VCaP (cell line): ENCODE data around the gene ABLIM1.

Experiments
- H3K27ac ChIP-seq: fragments of 450-650 bp; 2 replicates; pipeline ENCODE4 v1.5.1; 2017
- TF ChIP-seq, protein P1 (sequence below): fragments of 450-650 bp; conservative IDR thresholded peaks from 2 replicates; pipeline ENCODE4 v1.5.1; 2017; ENCODE audit warnings: mild to moderate bottlenecking, moderate library complexity

The ABLIM1 gene

DNA sequence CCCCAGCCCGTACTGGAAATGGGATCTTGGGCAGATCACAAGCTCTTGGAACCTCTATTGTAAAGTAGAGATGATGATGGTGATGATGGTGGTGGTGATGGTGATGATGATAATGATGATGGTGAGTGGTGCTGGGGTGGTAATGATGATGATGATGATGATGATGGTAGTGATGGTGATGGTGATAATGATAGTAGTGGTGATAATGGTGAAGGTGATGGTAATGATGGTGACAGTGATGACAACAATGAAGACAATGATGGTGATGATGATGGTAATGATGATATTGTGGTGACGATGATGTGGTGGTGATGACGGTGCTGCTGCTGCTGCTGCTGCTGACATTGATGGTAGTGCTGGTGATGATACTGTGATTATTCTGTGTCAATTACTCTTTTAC is 162.8 kb downstream of the ABLIM1 start:
- TF ChIP-seq, protein P1, sequence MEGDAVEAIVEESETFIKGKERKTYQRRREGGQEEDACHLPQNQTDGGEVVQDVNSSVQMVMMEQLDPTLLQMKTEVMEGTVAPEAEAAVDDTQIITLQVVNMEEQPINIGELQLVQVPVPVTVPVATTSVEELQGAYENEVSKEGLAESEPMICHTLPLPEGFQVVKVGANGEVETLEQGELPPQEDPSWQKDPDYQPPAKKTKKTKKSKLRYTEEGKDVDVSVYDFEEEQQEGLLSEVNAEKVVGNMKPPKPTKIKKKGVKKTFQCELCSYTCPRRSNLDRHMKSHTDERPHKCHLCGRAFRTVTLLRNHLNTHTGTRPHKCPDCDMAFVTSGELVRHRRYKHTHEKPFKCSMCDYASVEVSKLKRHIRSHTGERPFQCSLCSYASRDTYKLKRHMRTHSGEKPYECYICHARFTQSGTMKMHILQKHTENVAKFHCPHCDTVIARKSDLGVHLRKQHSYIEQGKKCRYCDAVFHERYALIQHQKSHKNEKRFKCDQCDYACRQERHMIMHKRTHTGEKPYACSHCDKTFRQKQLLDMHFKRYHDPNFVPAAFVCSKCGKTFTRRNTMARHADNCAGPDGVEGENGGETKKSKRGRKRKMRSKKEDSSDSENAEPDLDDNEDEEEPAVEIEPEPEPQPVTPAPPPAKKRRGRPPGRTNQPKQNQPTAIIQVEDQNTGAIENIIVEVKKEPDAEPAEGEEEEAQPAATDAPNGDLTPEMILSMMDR: no peak
- no peak overlapping the region for H3K27ac ChIP-seq

DNA sequence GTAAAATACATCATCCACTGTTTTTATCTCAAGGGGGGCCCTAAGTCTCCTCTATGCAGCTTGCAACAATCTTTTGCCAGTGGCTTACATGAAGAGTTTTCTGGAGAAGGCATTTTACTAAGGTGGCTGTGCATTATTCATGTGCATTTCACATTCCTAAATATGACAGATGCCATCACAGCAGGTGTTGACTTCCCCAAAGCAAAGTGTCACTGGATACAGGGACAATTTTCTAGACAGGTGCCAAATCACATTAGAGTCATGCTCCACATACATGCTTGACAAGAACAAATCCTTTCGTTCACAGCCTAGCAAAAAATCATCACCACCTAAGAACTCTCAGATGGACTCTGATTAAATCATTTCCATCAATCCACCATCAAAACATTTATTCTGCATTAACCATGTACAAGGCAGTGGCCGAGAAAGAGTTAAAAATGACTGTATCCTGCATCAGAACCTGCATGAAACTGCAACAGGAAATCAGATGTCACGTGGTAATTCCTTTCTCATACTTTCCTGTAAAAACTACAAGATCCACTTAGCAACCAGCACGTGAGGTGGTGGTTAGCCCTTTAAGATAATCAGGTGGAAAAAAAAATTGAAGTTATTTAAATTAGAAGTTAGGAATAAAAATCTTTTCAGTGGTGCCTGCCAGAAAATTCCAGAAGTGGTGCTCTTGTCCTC is 165.6 kb downstream of the ABLIM1 start:
- TF ChIP-seq, protein P1: no peak
- H3K27ac ChIP-seq: no peak overlapping the region

DNA sequence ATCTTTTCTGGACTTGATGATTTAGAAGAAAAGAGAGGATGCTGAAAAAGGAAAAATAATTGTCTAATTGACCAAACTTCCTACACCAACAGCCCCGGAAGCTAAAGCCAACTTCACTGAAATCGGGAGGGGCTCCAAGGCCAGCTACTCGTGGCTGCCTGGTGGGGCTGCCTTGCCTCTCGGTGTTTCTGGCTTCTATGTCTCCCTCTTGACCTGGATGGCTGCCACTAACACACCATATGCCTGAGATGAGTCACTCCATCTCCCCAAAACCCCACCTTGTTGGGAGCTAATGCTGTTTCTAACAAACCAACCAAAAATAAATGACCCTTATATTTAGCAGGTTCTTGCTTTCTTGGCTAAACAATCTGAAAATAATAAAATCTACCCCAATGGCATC is 166.1 kb downstream of the ABLIM1 start:
- TF ChIP-seq, protein P1: no peak
- no peak overlapping the region for H3K27ac ChIP-seq

DNA sequence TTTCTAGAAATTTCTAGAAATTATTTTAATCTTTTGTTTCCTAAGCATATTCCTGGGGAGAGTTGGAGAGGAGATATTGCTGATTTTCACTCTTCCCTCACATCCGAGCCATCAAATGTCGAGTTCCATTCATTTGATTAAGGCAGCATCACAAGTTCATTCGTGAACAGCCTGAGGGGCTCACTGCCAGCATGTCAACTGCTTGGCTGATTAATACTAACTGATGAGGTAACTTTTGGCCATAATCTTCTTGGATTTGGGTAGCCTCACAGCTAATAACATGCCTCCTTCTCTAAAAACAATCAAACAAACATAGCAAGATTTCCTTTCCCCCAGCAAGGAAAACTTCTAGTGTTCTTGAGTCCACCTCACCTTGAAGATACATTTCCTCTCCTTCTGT is 166.7 kb downstream of the ABLIM1 start:
- no peak overlapping the region for H3K27ac ChIP-seq
- TF ChIP-seq, protein P1: no peak

DNA sequence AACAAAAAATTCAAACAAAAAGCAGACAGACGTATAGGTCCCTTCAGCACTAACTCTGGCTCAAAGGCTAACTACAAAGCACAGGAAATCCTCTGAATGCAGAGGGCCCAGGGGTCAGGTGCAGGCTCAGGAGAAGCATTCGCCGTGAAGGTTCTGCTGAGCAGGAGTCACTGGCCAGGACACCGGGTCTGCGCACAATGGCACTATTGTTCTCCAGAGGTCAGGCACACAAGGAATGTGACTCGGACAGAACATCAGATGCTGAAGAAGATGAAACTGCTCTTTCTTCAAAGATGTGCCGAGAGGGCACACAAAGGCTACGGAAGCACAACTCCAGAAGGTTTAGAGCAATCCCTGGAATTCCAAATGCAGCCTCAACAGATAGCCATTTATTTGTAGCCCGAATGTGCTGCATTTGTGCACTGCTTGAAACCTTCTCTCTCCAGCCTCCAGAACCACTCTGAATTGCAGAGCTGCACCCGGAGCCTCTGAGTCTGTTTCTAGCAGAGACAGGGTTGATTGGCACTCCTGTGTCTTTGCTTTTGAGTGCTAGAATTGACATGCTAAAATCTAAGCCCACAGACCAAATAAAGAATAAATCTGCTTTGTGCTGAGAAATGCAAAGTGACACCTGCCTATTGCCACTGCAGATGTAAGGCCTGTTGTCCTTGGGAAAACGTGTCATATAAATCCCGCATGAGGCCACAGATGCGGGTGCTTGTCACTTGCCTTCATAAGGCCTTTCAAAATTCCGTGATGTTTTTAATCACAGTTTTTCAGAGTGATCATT is 168.4 kb downstream of the ABLIM1 start:
- 0 out of 2 replicates have a peak overlapping the region, but pooled peaks have one; percentile 14 for H3K27ac ChIP-seq
- TF ChIP-seq, protein P1: no peak

DNA sequence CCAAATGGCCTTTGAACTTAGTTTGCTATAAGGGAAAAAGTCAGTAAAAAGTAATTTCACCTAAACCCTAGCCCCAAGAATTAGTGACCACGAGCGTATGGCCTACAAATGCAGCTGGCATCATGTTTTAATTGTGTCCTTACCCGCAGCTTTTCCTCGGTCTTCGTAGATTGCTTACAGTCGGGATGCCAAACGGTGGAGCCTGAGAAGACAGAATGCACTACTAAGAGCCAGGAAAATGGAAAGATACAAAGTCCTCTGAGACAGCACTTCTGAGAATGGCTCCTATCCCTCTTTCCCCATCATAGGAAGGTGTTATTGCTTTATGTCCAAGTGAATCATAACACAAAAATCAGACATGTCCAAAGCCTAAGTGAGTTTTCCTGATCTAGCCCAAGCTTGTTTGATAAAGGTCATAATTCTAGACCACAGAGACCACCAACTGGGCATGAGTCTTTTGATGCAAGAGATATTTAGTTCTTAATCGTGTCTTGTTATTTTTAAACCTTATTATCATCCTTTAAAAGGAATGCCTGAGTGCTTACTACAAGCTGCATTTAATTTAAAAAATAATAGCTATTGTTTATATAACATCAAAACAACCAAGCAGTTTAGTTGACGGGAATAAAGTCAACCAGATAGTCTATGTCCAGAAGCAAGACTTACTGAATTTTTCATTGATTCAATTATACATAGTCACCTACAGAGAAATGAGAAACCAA is 170.1 kb downstream of the ABLIM1 start:
- TF ChIP-seq, protein P1: no peak
- H3K27ac ChIP-seq: no peak overlapping the region
